Esophagus mucosa (tissue), 1 donor: Measurements from ENCODE around the gene CLIC4. TPM values are rescaled to one million over a fixed set of nuclear protein-coding genes. Genes with fewer than 3 reads are reported as not detected.
"Not testable (repeated sequence)": the region's sequence is repeated elsewhere in the genome, so short reads cannot be mapped to it uniquely, and the experiment has no call there.

ENCODE experiments used
- ATAC-seq: fragments of 200-7000 bp; cut with Tn5 transposase; one replicate; pipeline ENCODE4 v1.9.1; 2020
- total RNA-seq: library from RNA; stranded (reverse); gene quantifications from one replicate; pipeline ENCODE4 v1.2.4, GENCODE V29; 2023
- donor health status: DM: yes; HTN: yes; CAD: no.

The CLIC4 gene
- total RNA-seq, 1 donor from 2014 or later, result 56.8 TPM

DNA sequence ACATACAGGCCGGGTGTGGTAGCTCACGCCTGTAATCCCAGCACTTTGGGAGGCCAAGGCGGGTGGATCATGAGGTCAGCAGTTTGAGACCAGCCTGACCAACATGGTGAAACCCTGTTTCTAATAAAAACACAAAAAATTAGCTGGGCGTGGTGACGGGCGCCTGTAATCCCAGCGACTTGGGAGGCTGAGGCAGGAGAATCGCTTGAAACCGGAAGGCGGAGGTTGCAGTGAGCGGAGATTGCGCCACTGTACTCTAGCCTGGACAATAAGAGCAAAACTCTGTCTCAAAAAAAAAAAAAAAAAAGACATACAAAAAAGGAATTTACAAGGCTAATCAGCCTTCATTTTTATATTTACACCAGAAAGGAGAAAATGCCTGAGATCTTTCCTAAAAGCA is 78.2 kb downstream of the CLIC4 start:
- not testable (repeated sequence) for ATAC-seq

GRCh38 chr1:24825174-24825573 is 79.9 kb downstream of the CLIC4 start:
- ATAC-seq, result no peak

DNA sequence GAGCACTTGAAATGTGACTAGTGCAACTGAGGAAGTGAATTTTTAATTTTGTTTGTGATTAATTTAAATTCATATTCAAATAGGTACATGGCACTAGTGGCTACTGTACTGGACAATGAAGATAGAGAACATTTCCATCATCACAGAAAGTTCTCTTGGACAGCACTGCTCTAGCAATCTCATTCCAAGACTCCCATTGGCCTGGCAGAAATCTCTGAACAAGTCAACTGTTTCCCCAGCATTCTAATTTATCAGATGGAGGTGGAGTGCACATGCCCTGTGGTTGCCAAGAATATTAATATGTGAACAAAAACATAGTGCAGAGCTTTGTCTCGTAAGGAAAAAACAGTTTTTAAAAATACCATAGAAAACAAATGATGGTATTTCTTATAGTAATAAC is 81.3 kb downstream of the CLIC4 start:
- no peak for ATAC-seq

GRCh38 chr1:24827379-24828135 is 82.3 kb downstream of the CLIC4 start:
- ATAC-seq, result no peak

- ATAC-seq, result no peak
Measured at GRCh38 chr1:24828183-24828886, 83.1 kb downstream of the CLIC4 start.

DNA sequence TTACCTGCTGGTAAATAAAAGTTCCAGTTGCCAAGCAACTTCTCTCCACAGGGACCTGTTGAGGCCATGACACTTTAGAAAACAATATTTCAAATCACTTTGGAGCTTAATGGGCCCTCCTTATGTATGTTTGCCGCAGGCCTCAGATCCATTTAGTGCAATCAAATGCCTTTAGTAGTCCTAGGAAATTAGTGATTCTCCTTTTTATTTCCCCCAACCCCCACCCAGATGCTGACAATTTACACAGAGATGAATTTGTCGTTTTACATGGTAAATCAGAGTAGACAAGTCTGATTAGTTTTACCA is 83.6 kb downstream of the CLIC4 start:
- no peak for ATAC-seq

- peak; percentile 60 for ATAC-seq
Measured at GRCh38 chr1:24830680-24831272, 85.5 kb downstream of the CLIC4 start.

DNA sequence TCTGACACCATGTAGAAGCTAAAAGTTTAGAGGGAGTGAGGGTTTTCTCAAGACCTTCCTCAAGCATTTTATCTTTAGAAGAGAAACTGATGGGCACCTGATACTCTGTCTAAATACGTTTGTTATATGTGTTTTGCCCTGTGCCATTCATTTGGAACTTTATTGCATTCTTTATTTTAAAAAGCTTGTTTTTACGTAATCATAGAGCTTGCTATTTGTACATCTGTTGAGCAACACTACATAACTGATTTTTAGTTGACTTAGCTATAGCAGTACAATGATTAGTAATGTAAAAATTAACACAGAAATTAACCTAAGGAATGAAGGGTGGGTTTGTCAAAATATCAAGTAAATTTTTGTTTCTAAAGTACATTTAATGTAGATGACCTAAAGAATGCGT is 96.3 kb downstream of the CLIC4 start:
- no peak for ATAC-seq

GRCh38 chr1:24846671-24847070 is 101.4 kb downstream of the CLIC4 start:
- no peak for ATAC-seq

DNA sequence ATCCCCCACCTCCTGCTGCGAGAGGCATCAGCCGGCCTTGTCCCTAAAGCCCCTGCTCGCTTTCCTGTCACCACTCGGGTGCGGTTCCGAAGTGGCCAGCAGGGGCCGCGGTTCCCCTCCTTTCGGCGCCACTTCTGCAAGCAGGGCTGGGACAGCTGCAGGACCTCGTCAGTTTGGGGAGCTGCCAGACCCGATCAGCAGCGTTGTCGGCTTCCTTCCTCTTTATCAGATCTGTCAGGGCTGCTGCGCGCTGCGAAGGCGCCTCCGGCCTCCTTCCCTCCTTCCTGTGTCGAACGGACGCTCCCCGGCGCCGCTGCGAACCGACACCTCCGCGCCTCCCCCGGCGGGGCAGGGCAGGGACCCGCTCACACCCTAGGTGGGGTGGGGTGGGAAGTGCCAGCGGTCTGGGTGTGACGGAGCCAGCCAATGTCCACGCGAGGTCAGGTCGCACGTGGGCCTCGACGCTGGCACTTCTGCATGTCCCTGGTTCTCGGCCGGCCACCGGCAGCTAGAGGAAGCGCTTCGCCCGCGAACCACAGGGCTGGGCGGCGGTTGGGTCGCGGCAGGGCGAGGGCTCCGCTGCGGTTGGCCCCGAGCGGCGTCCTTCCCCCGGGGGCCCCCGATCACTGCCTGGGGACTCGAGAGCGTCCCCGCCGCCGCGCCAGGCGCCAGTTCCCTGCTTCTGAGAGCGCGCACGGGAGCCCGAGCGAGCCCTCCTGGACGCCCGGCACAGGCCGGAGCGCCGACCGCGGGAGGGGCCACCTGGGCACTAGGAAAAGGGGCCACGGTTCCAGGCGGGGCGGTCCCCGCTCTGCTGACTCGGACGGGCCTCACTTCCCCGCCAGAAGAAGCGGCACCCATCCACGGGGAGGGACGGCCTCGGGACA is 103.0 kb downstream of the CLIC4 start:
- ATAC-seq, result peak; percentile 93

GRCh38 chr1:24849672-24850295 is 104.5 kb downstream of the CLIC4 start:
- ATAC-seq, result no peak

GRCh38 chr1:24850328-24850920 is 105.2 kb downstream of the CLIC4 start:
- no peak for ATAC-seq

DNA sequence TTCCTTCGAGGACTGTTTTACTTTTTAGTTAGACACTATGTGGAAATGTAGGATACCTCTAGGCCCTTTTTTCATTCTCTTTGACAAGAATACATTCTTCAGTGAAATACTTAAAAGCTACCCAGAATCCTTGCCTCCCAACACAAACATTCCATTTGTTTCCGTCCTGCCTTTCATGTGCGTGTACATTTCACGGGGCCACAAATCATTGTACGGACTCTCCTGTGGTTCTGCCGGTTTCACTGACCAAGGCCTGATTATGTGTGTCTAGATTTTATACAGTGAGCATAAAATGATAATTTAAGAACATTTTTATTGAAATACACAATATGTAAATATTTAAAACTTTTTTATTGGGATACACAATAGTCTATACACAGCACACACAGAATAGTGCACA is 108.4 kb downstream of the CLIC4 start:
- ATAC-seq, result no peak

- ATAC-seq, result no peak
Measured at GRCh38 chr1:24855474-24855873, 110.2 kb downstream of the CLIC4 start.

DNA sequence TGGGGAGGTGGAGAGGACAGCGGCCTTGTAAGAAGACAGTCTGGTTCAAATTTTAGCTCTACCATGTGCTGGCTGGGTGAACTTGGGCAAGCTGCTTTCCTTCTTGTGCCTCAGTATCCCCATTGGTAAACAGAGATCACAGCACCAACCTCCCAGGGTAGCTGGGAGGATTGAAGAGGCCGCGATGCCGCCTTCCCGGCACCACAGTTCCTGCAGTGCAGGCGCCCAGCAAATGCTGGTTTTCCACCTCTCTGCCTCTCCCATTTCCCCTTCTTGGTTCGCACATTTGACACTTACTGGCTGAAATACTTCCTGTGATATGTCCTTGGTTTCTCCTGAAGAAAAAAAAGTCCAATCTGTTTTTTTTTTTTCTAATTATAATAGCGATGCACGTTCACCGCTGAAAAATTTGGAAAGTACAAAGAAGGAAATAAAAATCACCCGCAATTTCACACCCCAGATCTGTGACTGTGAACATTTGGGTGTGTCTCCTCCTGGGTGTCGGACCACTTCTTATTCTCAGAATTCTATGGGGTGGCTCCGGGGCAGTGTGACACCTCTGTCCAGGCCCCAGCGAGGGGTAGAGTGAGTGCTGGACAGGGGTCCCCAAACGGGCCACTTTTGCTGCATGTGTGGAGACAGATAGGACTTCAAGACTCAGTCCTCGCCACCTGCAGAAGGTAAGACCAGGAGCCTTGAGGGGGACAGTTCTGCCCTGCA is 111.7 kb downstream of the CLIC4 start:
- ATAC-seq, result no peak

GRCh38 chr1:24857507-24858133 is 112.4 kb downstream of the CLIC4 start:
- no peak for ATAC-seq

GRCh38 chr1:24858277-24858676 is 113.0 kb downstream of the CLIC4 start:
- ATAC-seq, result no peak

DNA sequence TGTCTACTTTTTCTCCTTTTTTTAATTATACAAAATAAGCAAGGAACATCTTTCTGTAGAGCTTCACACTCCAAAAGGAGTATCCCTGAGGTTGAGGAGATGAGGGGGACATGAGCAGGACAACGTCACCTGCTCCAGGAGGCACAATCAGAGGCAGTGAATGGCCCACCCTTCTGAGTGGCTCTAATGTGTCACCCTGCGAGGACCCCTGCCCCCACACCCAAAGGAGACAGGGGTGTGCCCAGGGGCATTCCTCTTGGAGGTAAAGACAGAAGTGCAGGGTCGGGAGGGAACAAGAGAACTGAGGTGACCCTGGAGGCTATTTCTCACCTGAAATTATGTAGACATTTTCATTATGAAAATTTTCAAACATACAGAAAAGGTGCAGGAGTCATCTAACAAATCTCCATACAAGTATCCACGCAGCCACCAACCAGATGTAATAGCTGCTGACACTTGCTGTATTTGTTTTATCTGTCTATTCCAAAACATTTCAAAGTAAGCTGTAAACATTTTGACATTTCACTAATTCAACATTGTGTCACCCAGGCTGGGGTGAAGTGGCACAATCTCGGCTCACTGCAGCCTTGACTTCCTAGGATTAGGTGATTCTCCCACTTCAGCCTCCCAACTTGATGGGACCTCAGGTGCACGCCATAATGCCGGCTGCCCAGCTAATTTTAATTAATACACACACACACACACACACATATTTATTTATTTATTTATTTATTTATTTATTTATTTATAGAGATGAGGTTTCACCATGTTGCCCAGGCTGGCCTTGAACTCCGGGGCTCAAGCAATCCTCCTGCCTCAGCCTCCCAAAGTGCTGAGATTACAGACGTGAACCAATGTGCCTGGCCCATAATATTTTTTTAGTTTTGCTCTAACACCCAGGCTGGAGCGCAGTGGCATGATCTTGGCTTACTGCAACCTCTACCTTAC is 114.1 kb downstream of the CLIC4 start:
- ATAC-seq, result no peak

GRCh38 chr1:24860841-24861240 is 115.6 kb downstream of the CLIC4 start:
- peak; percentile 21 for ATAC-seq
